CD14-positive monocyte (primary cell): ENCODE results near the gene SENP3. TPM values are rescaled to one million over a fixed set of nuclear protein-coding genes. Genes with fewer than 3 reads are reported as not detected.

Source experiments
- DNase-seq, 3 donors: peaks; one replicate each; pipeline ENCODE4 v3.0.0-alpha.2; 2011 to 2022
- H2AFZ ChIP-seq: 2 replicates; pipeline ENCODE4 v1.6.0; 2012; ENCODE audit warnings: mild to moderate bottlenecking, low read depth, low read length, inconsistent platforms; ENCODE audit not compliant: insufficient read depth, poor library complexity, severe bottlenecking
- H3K27ac ChIP-seq, 2 donors: 1 replicate in 1 of 2; 2 replicates in 1 of 2; pipeline ENCODE4 v1.5.1; 2012 to 2013; ENCODE audit warnings: low read length in 2 of 2, control low read depth in 1 of 2, inconsistent platforms in 1 of 2, low read depth in 1 of 2, mild to moderate bottlenecking in 1 of 2
- H3K27me3 ChIP-seq, 2 donors: one replicate each; pipeline versions ENCODE4 v1.6.0 to v1.6.1; 2011 to 2013; ENCODE audit warnings: low read length in 2 of 2; ENCODE audit not compliant: control insufficient read depth in 2 of 2, insufficient read depth in 2 of 2
- H3K36me3 ChIP-seq, 2 donors: replicated peaks in 1 of 2; 1 replicate in 1 of 2; 2 replicates in 1 of 2; pipeline versions ENCODE4 v1.5.1 to v1.6.1; 2012 to 2013; ENCODE audit warnings: low read length in 2 of 2, control low read depth in 1 of 2, inconsistent platforms in 1 of 2, mild to moderate bottlenecking in 1 of 2; ENCODE audit not compliant: insufficient read depth in 2 of 2, control insufficient read depth in 1 of 2
- H3K4me1 ChIP-seq, 2 donors: 1 replicate in 1 of 2; 2 replicates in 1 of 2; pipeline versions ENCODE4 v1.5.1 to v1.6.1; 2012 to 2013; ENCODE audit warnings: low read length in 2 of 2, control low read depth in 1 of 2, inconsistent platforms in 1 of 2, mild to moderate bottlenecking in 1 of 2, moderate library complexity in 1 of 2; ENCODE audit not compliant: insufficient read depth in 2 of 2, control insufficient read depth in 1 of 2
- H3K4me2 ChIP-seq: replicated peaks from 2 replicates; pipeline ENCODE3; 2012; ENCODE audit warnings: low read length, moderate library complexity, mild to moderate bottlenecking; ENCODE audit not compliant: poor library complexity, severe bottlenecking; ENCODE audit errors: extremely low read depth
- H3K4me3 ChIP-seq, 3 experiments: fragments of 200-600 bp in 1 of 3; sonication (generic) in 1 of 3; replicated peaks in 1 of 3; 1 replicate in 2 of 3; 2 replicates in 1 of 3; pipeline ENCODE4 v1.5.1; 2011 to 2013; ENCODE audit warnings: low read length in 3 of 3, mild to moderate bottlenecking in 3 of 3, control low read depth in 2 of 3, low read depth in 2 of 3, inconsistent platforms in 1 of 3, moderate library complexity in 1 of 3
- H3K79me2 ChIP-seq: 2 replicates; pipeline ENCODE4 v1.6.0; 2012; ENCODE audit warnings: mild to moderate bottlenecking, control low read depth, inconsistent platforms, low read length, moderate library complexity; ENCODE audit not compliant: insufficient read depth
- H3K9ac ChIP-seq: 2 replicates; pipeline ENCODE4 v1.6.0; 2017; ENCODE audit warnings: low read length, mild to moderate bottlenecking; ENCODE audit not compliant: insufficient read depth, poor library complexity, severe bottlenecking
- H3K9me3 ChIP-seq, 2 donors: replicated peaks in 1 of 2; 1 replicate in 1 of 2; 2 replicates in 1 of 2; pipeline versions ENCODE4 v1.5.1 to v1.6.1; 2012 to 2013; ENCODE audit warnings: low read length in 2 of 2, control low read depth in 1 of 2; ENCODE audit not compliant: control insufficient read depth in 1 of 2, insufficient read depth in 1 of 2
- H4K20me1 ChIP-seq: 2 replicates; pipeline ENCODE4 v1.6.0; 2012; ENCODE audit warnings: mild to moderate bottlenecking, low read length, control low read depth, moderate library complexity; ENCODE audit not compliant: insufficient read depth
- H3K27ac Mint-ChIP-seq, 7 donors: one replicate each; pipeline ENCODE4 v1.8.0; 2020; ENCODE audit warnings: mild to moderate bottlenecking in 7 of 7, mixed read lengths in 7 of 7, moderate library complexity in 6 of 7, inconsistent platforms in 2 of 7
- H3K27me3 Mint-ChIP-seq, 3 donors: one replicate each; pipeline ENCODE4 v1.8.0; 2021 to 2022; ENCODE audit warnings: low read depth in 3 of 3, mild to moderate bottlenecking in 3 of 3, mixed read lengths in 3 of 3, moderate library complexity in 3 of 3, inconsistent platforms in 1 of 3
- H3K36me3 Mint-ChIP-seq, 2 donors: one replicate each; pipeline ENCODE4 v1.8.0; 2020; ENCODE audit warnings: mixed read lengths in 2 of 2, inconsistent platforms in 1 of 2, mild to moderate bottlenecking in 1 of 2
- H3K4me1 Mint-ChIP-seq: one replicate; pipeline ENCODE4 v1.8.0; 2020; ENCODE audit warnings: mild to moderate bottlenecking, mixed read lengths
- H3K4me3 Mint-ChIP-seq, 2 donors: one replicate each; pipeline ENCODE4 v1.8.0; 2020; ENCODE audit warnings: mild to moderate bottlenecking in 2 of 2, mixed read lengths in 2 of 2, moderate library complexity in 1 of 2
- H3K9me3 Mint-ChIP-seq, 7 donors: one replicate each; pipeline ENCODE4 v1.8.0; 2020 to 2022; ENCODE audit warnings: mixed read lengths in 7 of 7, mild to moderate bottlenecking in 6 of 7, moderate library complexity in 6 of 7, inconsistent platforms in 2 of 7
- whole genome bisulfite sequencing: methylation state at CpG from one replicate; pipeline ENCODE4 v1.1.5; 2013; ENCODE audit warnings: missing lambda C conversion rate; ENCODE audit not compliant: insufficient coverage; 5-methylcytosine and 5-hydroxymethylcytosine counted together
- intact Hi-C, 2 donors: fragments of 100-400 bp; cut with micrococcal nuclease; formaldehyde crosslinking; loops; one replicate each; pipeline versions ENCODE4 v1.15.0 to v1.15.1; 2023
- polyA plus RNA-seq, 3 donors: library from polyadenylated mRNA; depleted of rRNA in 1 of 3; unstranded in 2 of 3; stranded (reverse) in 1 of 3; fragments of 300-500 nt in 2 of 3; fragments of >200 nt in 1 of 3; fragmentation: Illumina TruSeq in 2 of 3; gene quantifications; 1 replicate in 2 of 3; 2 replicates in 1 of 3; pipeline ENCODE4 v1.2.3, GENCODE V29; 2012 to 2021
- TF ChIP-seq, protein P1 (sequence below): fragments of 200-600 bp; IDR thresholded peaks from one replicate; pipeline ENCODE4 v1.8.0; 2022; ENCODE audit warnings: antibody characterized with exemption, mild to moderate bottlenecking

Gene SENP3
- polyA plus RNA-seq, 3 donors, result 2.9 to 140 (median 5.6) TPM

DNA sequence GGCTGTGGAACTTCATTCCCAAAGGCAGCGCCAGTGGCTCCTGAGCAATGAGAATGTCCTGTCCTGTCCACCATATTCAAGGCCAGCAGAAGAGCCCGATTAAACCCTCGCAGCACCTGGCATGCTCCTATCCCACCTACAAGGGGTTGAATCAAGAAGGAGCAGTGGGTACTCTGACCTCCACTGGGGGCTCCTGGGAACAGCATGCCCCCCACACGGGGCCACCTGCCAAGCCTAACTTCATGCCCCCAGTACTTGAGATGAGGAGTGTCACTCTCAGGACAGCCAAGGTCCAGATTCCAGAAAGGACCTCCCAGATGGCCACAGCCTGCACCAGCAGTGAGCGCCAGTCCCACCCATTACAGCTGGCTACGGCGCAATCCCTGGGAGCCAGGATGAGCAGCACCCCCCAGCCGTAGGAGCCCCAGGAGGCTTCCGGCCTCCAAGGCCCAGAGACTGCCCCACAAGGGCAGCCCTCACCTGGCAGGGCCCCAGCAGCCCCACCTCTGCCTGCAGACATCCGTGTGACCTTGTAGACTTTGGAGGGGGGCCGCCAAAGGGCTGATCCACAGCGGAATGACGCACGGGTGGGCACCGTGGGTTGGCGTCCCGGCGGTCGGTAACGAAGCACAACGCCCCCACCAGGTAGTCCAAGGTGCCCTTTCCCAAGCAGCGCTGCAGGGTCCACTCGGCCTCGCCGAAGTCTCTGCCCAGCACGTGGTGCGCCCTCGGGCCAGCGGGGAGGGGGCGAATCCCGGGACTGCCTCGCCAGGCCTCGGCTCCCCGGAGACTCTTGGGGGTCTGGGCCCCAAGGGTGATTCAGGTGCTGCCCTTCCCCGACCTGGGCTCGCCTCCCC lies 20.9 kb downstream of the SENP3 start:
- H4K20me1 ChIP-seq, result peaks cover 51% of the 10 kb centered on the region
- TF ChIP-seq, protein P1, sequence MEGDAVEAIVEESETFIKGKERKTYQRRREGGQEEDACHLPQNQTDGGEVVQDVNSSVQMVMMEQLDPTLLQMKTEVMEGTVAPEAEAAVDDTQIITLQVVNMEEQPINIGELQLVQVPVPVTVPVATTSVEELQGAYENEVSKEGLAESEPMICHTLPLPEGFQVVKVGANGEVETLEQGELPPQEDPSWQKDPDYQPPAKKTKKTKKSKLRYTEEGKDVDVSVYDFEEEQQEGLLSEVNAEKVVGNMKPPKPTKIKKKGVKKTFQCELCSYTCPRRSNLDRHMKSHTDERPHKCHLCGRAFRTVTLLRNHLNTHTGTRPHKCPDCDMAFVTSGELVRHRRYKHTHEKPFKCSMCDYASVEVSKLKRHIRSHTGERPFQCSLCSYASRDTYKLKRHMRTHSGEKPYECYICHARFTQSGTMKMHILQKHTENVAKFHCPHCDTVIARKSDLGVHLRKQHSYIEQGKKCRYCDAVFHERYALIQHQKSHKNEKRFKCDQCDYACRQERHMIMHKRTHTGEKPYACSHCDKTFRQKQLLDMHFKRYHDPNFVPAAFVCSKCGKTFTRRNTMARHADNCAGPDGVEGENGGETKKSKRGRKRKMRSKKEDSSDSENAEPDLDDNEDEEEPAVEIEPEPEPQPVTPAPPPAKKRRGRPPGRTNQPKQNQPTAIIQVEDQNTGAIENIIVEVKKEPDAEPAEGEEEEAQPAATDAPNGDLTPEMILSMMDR, result no peak
- H3K9me3 ChIP-seq, result no peaks in the 10 kb centered on the region
- peaks cover 70% of the 10 kb centered on the region for H3K4me1 Mint-ChIP-seq
- peaks cover 77% of the 10 kb centered on the region for H3K79me2 ChIP-seq
- H3K9me3 Mint-ChIP-seq, result peaks cover 0 to 6% (median 0%) of the 10 kb centered on the region in 7 donors
- H3K36me3 Mint-ChIP-seq, result peaks cover 54 to 67% of the 10 kb centered on the region in 2 donors
- peak overlapping the region; percentile 82 to 98 (median 91) for H3K4me3 ChIP-seq
- H3K27ac Mint-ChIP-seq, result peak overlapping the region; percentile 98 to 100 (median 100)
- 88% methylated on average over 31 of the region's 36 CpGs for WGBS
- H2AFZ ChIP-seq, result no peak overlapping the region
- peak overlapping the region; percentile 97 for H3K9ac ChIP-seq
- peaks cover 23 to 25% of the 10 kb centered on the region in 2 donors for H3K36me3 ChIP-seq
- H3K4me3 Mint-ChIP-seq, result peak overlapping the region; percentile 90 to 98
- peak overlapping the region; percentile 99 for H3K4me2 ChIP-seq
- H3K27me3 ChIP-seq, result no peaks in the 10 kb centered on the region
- intact Hi-C loops, result loop anchor here (5.0 kb wide), 2 partner anchors 145 to 275 kb away; partner anchors contain the start of genes EIF5A (in 1 of the 2), FGF11 (in 1 of the 2) and TMEM102 (in 1 of the 2)
- DNase-seq, result no peak
- H3K27ac ChIP-seq, result peak overlapping the region; percentile 99
- H3K27me3 Mint-ChIP-seq, result peaks cover 0 to 6% (median 2%) of the 10 kb centered on the region in 3 donors
- peaks cover 74 to 91% of the 10 kb centered on the region in 2 donors for H3K4me1 ChIP-seq

DNA sequence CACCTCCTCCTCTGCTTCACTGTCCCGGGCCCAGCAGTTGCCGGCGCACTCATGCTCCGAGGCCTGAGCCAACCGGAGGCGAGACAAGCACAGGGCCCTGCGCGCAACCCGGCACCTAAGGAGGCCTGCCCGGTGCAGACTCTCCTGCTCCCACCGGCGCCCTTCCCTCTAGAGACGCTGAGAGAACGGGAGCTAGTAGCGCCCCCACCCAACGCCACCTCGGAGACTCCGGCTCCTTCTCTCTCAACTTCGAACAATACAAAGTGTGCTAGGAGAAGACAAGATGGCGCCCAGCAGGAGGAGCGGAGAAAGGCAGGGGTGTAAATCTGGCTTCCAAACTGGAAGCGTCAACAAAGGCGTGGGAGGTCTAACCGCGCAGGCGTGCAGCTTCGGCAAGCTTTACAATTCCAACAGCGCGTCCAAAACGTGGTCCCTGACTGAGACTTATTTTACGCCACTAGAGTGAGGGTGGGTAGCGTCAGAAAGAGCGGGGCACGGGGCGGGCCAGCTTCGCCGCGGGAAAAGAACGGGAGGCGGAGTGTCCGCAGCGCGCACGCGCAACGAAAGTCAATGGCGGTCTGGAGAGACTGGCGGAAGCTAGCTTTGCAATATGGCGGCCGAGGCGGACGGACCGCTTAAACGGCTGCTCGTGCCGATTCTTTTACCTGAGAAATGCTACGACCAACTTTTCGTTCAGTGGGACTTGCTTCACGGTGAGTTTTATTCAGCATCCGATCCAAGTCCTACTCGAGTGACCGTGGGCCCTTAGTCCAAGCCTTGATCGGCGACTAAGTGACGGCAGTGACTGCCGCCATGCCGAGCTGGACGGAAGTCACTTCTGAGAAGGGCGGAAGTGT lies 21.8 kb downstream of the SENP3 start, which contains the start of gene MPDU1:
TSS of gene MPDU1 (plus strand) at position 600 of the 857 bp plus-strand sequence. CDS start at position 611, 11 bp downstream.
- H3K36me3 ChIP-seq, result peaks cover 19 to 22% of the 10 kb centered on the region in 2 donors
- H3K9me3 ChIP-seq, result no peaks in the 10 kb centered on the region
- peaks cover 70% of the 10 kb centered on the region for H3K4me1 Mint-ChIP-seq
- H3K27ac Mint-ChIP-seq, result peak within 1 kb of the TSS; percentile 98 to 100 (median 100)
- TF ChIP-seq, protein P1, result no peak
- WGBS, result 8% methylated on average over 58 of the region's 69 CpGs
- intact Hi-C loops, result loop anchor here (5.0 kb wide), 2 partner anchors 146 to 276 kb away; partner anchors contain the start of genes EIF5A (in 1 of the 2), FGF11 (in 1 of the 2) and TMEM102 (in 1 of the 2)
- H3K4me3 Mint-ChIP-seq, result peak within 1 kb of the TSS; percentile 98 to 99
- H3K27me3 ChIP-seq, result no peaks in the 10 kb centered on the region
- peaks cover 0 to 6% (median 2%) of the 10 kb centered on the region in 3 donors for H3K27me3 Mint-ChIP-seq
- peak within 1 kb of the TSS; percentile 80 for H3K9ac ChIP-seq
- H3K4me2 ChIP-seq, result peak within 1 kb of the TSS; percentile 99
- H3K27ac ChIP-seq, result peak within 1 kb of the TSS; percentile 99
- H3K4me1 ChIP-seq, result peaks cover 74 to 91% of the 10 kb centered on the region in 2 donors
- peak within 1 kb of the TSS; percentile 71 for H2AFZ ChIP-seq
- H3K4me3 ChIP-seq, result peak within 1 kb of the TSS; percentile 59 to 98 (median 60)
- peaks cover 46% of the 10 kb centered on the region for H4K20me1 ChIP-seq
- peaks cover 52 to 66% of the 10 kb centered on the region in 2 donors for H3K36me3 Mint-ChIP-seq
- H3K9me3 Mint-ChIP-seq, result peaks cover 0 to 6% (median 0%) of the 10 kb centered on the region in 7 donors
- peaks cover 74% of the 10 kb centered on the region for H3K79me2 ChIP-seq
- peak; percentile 94 to 98 (median 97) for DNase-seq
